CD8-positive, alpha-beta memory T cell (primary cell): ENCODE measurements around the gene DMXL1. TPM values are rescaled to one million over a fixed set of nuclear protein-coding genes. Genes with fewer than 3 reads are reported as not detected.

Experiments used
- polyA plus RNA-seq: library from polyadenylated mRNA; unstranded; fragments of 300-500 nt; fragmentation: Illumina TruSeq; gene quantifications from one replicate; pipeline ENCODE4 v1.2.3, GENCODE V29; 2021
- total RNA-seq, 2 experiments: library from RNA; stranded (reverse); gene quantifications; one replicate each; pipeline ENCODE4 v1.2.3, GENCODE V29; 2021

Gene DMXL1
- total and polyA plus RNA-seq, 3 experiments from 2014 or later = 12.9 to 26.2 (median 25.9) TPM

Other genes with a start within 250 kb of the DMXL1 start
- gene DTWD2, start 82.5 kb upstream of the DMXL1 start, total RNA-seq = 1 to 10 TPM; 3.3 to 3.7 TPM
- gene DTWD2, start 82.5 kb upstream of the DMXL1 start, polyA plus RNA-seq = 4.2 TPM